Measurements from ENCODE around the gene JUP.

GRCh38 chr17:41724476-41725050 lies 61.9 kb downstream of the JUP start:
- TF ChIP-seq, protein P1, sequence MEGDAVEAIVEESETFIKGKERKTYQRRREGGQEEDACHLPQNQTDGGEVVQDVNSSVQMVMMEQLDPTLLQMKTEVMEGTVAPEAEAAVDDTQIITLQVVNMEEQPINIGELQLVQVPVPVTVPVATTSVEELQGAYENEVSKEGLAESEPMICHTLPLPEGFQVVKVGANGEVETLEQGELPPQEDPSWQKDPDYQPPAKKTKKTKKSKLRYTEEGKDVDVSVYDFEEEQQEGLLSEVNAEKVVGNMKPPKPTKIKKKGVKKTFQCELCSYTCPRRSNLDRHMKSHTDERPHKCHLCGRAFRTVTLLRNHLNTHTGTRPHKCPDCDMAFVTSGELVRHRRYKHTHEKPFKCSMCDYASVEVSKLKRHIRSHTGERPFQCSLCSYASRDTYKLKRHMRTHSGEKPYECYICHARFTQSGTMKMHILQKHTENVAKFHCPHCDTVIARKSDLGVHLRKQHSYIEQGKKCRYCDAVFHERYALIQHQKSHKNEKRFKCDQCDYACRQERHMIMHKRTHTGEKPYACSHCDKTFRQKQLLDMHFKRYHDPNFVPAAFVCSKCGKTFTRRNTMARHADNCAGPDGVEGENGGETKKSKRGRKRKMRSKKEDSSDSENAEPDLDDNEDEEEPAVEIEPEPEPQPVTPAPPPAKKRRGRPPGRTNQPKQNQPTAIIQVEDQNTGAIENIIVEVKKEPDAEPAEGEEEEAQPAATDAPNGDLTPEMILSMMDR (IDR thresholded peaks at IDR 0.05) = no peak
- no peak for TF ChIP-seq POLR2A (IDR thresholded peaks at IDR 0.05)

Measured in body of pancreas (tissue), 4 donors.